ENCODE data around the gene PSMA1. TPM values are rescaled to one million over a fixed set of nuclear protein-coding genes. Genes with fewer than 3 reads are reported as not detected.

The PSMA1 gene
- polyA plus RNA-seq, 1 donor from 2014 or later = 322 TPM

GRCh38 chr11:14480716-14481115, 39.5 kb downstream of the PSMA1 start:
- H3K27ac ChIP-seq (ENCODE audit: low read length) = no peak overlapping the region
- H3K27me3 ChIP-seq (ENCODE audit: insufficient read depth, low read depth, low read length) = no peaks in the 10 kb centered on the region
- H4K20me1 ChIP-seq (ENCODE audit: insufficient read depth) = no peaks in the 10 kb centered on the region
- H3K9ac ChIP-seq (ENCODE audit: low read length) = no peak overlapping the region
- no peak overlapping the region for H3K4me2 ChIP-seq (ENCODE audit: low read length)
- peaks cover 15% of the 10 kb centered on the region for H3K36me3 ChIP-seq (ENCODE audit: insufficient read depth, low read length)
- no peaks in the 10 kb centered on the region for H3K79me2 ChIP-seq (replicated peaks; ENCODE audit: insufficient read depth, low read length)
- H3K4me3 ChIP-seq (ENCODE audit: low read length) = no peak overlapping the region
- no peak for TF ChIP-seq RAD21 (conservative IDR thresholded peaks at IDR 0.05)
- TF ChIP-seq MXI1 (conservative IDR thresholded peaks at IDR 0.05; ENCODE audit: poor library complexity, severe bottlenecking) = no peak
- no peak for TF ChIP-seq EZH2 (IDR thresholded peaks at IDR 0.05; ENCODE audit: borderline replicate concordance, insufficient read depth, low read length, poor library complexity, severe bottlenecking)
- H2AFZ ChIP-seq (ENCODE audit: low read depth, low read length) = no peak overlapping the region
- H3K9me3 ChIP-seq (ENCODE audit: low read length) = no peaks in the 10 kb centered on the region
- no peaks in the 10 kb centered on the region for H3K9me2 ChIP-seq (ENCODE audit: insufficient read depth, low read length)
- no peaks in the 10 kb centered on the region for H3F3A ChIP-seq (ENCODE audit: insufficient read depth, low read length, poor library complexity, severe bottlenecking)

GRCh38 chr11:14471127-14471526, 49.1 kb downstream of the PSMA1 start:
- TF ChIP-seq RAD21 (conservative IDR thresholded peaks at IDR 0.05) (no peak), POLR2AphosphoS5 (IDR thresholded peaks at IDR 0.05) (no peak), MXI1 (conservative IDR thresholded peaks at IDR 0.05; ENCODE audit: poor library complexity, severe bottlenecking) (no peak), EP300 (conservative IDR thresholded peaks at IDR 0.05; ENCODE audit: poor library complexity, severe bottlenecking) (no peak), CTCF (IDR thresholded peaks at IDR 0.05; ENCODE audit: poor library complexity, severe bottlenecking) (no peak), EZH2 (IDR thresholded peaks at IDR 0.05; ENCODE audit: borderline replicate concordance, insufficient read depth, low read length, poor library complexity, severe bottlenecking) (no peak), SMC3 (conservative IDR thresholded peaks at IDR 0.05; ENCODE audit: poor library complexity) (no peak), TAF1 (IDR thresholded peaks at IDR 0.05; ENCODE audit: low read depth) (no peak), REST (IDR thresholded peaks at IDR 0.05; ENCODE audit: borderline replicate concordance) (no peak)
- Histone ChIP-seq H3K79me2 (replicated peaks; ENCODE audit: insufficient read depth, low read length) (no peaks in the 10 kb centered on the region), H3K27ac (ENCODE audit: low read length) (no peak overlapping the region), H3K4me2 (ENCODE audit: low read length) (no peak overlapping the region), H2AFZ (ENCODE audit: low read depth, low read length) (no peak overlapping the region), H3K4me3 (ENCODE audit: low read length) (no peak overlapping the region), H3F3A (ENCODE audit: insufficient read depth, low read length, poor library complexity, severe bottlenecking) (no peaks in the 10 kb centered on the region), H3K9ac (ENCODE audit: low read length) (no peak overlapping the region), H3K9me3 (ENCODE audit: low read length) (no peaks in the 10 kb centered on the region), H3K27me3 (ENCODE audit: insufficient read depth, low read depth, low read length) (no peaks in the 10 kb centered on the region), H3K9me2 (ENCODE audit: insufficient read depth, low read length) (no peaks in the 10 kb centered on the region), H3K36me3 (ENCODE audit: insufficient read depth, low read length) (peaks cover 10% of the 10 kb centered on the region), H4K20me1 (ENCODE audit: insufficient read depth) (no peaks in the 10 kb centered on the region)

Measured in neural cell (in vitro differentiated cells).